Activated CD4-positive, alpha-beta memory T cell treated with anti-CD3 and anti-CD28 coated beads, Interleukin-2, amount 10 ng/mL, durations not matched to agents 7 days and 5 days (primary cell): Measurements from ENCODE around the gene SLC12A3. TPM values are rescaled to one million over a fixed set of nuclear protein-coding genes. Genes with fewer than 3 reads are reported as not detected.

ENCODE experiments used
- CTCF ChIA-PET: fragments of 350-600 bp; sonication (Branson Sonifier 250); formaldehyde crosslinking; loops from one replicate; lab custom pipeline; 2021; ENCODE audit warnings: antibody characterized with exemption, inconsistent platforms; lab: Charles Lee
- POLR2A ChIA-PET: fragments of 350-600 bp; sonication (Branson Sonifier 250); formaldehyde crosslinking; loops from one replicate; lab custom pipeline; 2021; ENCODE audit warnings: antibody characterized with exemption; lab: Charles Lee
- DNase-seq: peaks from one replicate; pipeline ENCODE4 v3.0.0-alpha.2; 2020
- H3K27ac Mint-ChIP-seq: one replicate; pipeline ENCODE4 v1.8.0; 2021; ENCODE audit warnings: mild to moderate bottlenecking, mixed read lengths
- H3K27me3 Mint-ChIP-seq: one replicate; pipeline ENCODE4 v1.8.0; 2021; ENCODE audit warnings: mixed read lengths
- H3K36me3 Mint-ChIP-seq: one replicate; pipeline ENCODE4 v1.8.0; 2021; ENCODE audit warnings: low read depth, mixed read lengths
- H3K4me1 Mint-ChIP-seq: one replicate; pipeline ENCODE4 v1.8.0; 2021; ENCODE audit warnings: mixed read lengths
- H3K4me3 Mint-ChIP-seq: one replicate; pipeline ENCODE4 v1.8.0; 2021; ENCODE audit warnings: mild to moderate bottlenecking, mixed read lengths
- H3K9me3 Mint-ChIP-seq: one replicate; pipeline ENCODE4 v1.8.0; 2021; ENCODE audit warnings: mixed read lengths
- total RNA-seq, 2 experiments: library from RNA; stranded (reverse); gene quantifications; one replicate each; pipeline ENCODE4 v1.2.3, GENCODE V29; 2021

The SLC12A3 gene
- total RNA-seq, 2 experiments from 2014 or later, result not detected

- peaks cover 32% of the 10 kb centered on the region for H3K36me3 Mint-ChIP-seq
- H3K4me1 Mint-ChIP-seq, result peaks cover 7% of the 10 kb centered on the region
- no peaks in the 10 kb centered on the region for H3K9me3 Mint-ChIP-seq
- H3K27me3 Mint-ChIP-seq, result no peaks in the 10 kb centered on the region
- H3K27ac Mint-ChIP-seq, result no peak overlapping the region
- no peak overlapping the region for H3K4me3 Mint-ChIP-seq
- CTCF ChIA-PET, result no interaction called here
- no peak for DNase-seq
- POLR2A ChIA-PET, result interaction anchor here (0.6 to 1.2 kb wide), 2 partner anchors 10 to 32 kb away, joined by 3 to 4 read pairs; no protein-coding TSS in a partner anchor
These were observed 28.4 kb upstream of the SLC12A3 start for GRCh38 chr16:56836410-56837230.

- ChIA-PET POLR2A (interaction anchor here (0.9 kb wide), 2 partner anchors 23 to 94 kb away, joined by 3 read pairs; no protein-coding TSS in a partner anchor), CTCF (interaction anchor here (0.5 to 0.6 kb wide), 2 partner anchors 44 to 1130 kb away, joined by 3 to 5 read pairs; no protein-coding TSS in a partner anchor)
- Mint-ChIP-seq H3K36me3 (peaks cover 28% of the 10 kb centered on the region), H3K4me1 (no peaks in the 10 kb centered on the region), H3K9me3 (no peaks in the 10 kb centered on the region), H3K27me3 (no peaks in the 10 kb centered on the region), H3K27ac (no peak overlapping the region), H3K4me3 (no peak overlapping the region)
- no peak for DNase-seq
These were observed 26.2 kb upstream of the SLC12A3 start for GRCh38 chr16:56838622-56839337.

- Mint-ChIP-seq H3K4me3 (no peak overlapping the region), H3K4me1 (no peaks in the 10 kb centered on the region), H3K36me3 (peaks cover 27% of the 10 kb centered on the region), H3K27me3 (no peaks in the 10 kb centered on the region), H3K27ac (no peak overlapping the region), H3K9me3 (no peaks in the 10 kb centered on the region)
- POLR2A ChIA-PET, result no interaction called here
- CTCF ChIA-PET, result interaction anchor here (1.9 kb wide), 1 partner anchor 10 kb away, joined by 5 read pairs; no protein-coding TSS in a partner anchor
- DNase-seq, result no peak
These were observed 23.8 kb upstream of the SLC12A3 start for GRCh38 chr16:56841233-56841632.

- POLR2A ChIA-PET, result no interaction called here
- no peak for DNase-seq
- Mint-ChIP-seq H3K4me3 (no peak overlapping the region), H3K4me1 (no peaks in the 10 kb centered on the region), H3K27ac (no peak overlapping the region), H3K27me3 (no peaks in the 10 kb centered on the region), H3K9me3 (no peaks in the 10 kb centered on the region), H3K36me3 (peaks cover 28% of the 10 kb centered on the region)
- CTCF ChIA-PET, result interaction anchor here (1.9 kb wide), 1 partner anchor 10 kb away, joined by 5 read pairs; no protein-coding TSS in a partner anchor
These were observed 23.3 kb upstream of the SLC12A3 start for GRCh38 chr16:56841659-56842058.

DNA sequence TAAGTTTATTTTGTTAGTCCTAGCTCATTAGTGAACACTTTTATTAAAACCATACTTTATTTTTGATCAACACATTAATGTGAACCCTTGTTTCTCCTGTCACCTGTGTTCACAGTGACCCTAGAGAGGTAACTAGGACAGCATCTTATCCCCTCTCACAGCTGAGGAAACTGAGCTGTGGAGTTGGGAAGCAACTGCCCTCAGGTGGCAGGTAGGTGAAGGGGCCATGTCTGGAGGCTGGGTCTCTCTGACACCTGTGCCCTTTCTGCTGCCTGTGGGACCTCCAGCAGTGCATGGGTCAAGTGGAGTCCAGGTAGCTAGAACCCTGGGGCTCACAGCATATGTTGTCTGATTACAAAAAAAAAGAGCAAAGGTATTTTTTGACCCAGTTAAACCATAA, 22.9 kb upstream of the SLC12A3 start:
- DNase-seq, result no peak
- no peaks in the 10 kb centered on the region for H3K27me3 Mint-ChIP-seq
- H3K4me3 Mint-ChIP-seq, result no peak overlapping the region
- peaks cover 4% of the 10 kb centered on the region for H3K4me1 Mint-ChIP-seq
- peaks cover 30% of the 10 kb centered on the region for H3K36me3 Mint-ChIP-seq
- CTCF ChIA-PET, result interaction anchor here (1.0 to 1.9 kb wide), 2 partner anchors 9 to 11 kb away, joined by 3 to 5 read pairs; no protein-coding TSS in a partner anchor
- H3K27ac Mint-ChIP-seq, result no peak overlapping the region
- no peaks in the 10 kb centered on the region for H3K9me3 Mint-ChIP-seq
- POLR2A ChIA-PET, result interaction anchor here (1.2 kb wide), 1 partner anchor 17 kb away, joined by 3 read pairs; no protein-coding TSS in a partner anchor

- CTCF ChIA-PET, result no interaction called here
These were observed 21.0 kb upstream of the SLC12A3 start for GRCh38 chr16:56844056-56844455.

DNA sequence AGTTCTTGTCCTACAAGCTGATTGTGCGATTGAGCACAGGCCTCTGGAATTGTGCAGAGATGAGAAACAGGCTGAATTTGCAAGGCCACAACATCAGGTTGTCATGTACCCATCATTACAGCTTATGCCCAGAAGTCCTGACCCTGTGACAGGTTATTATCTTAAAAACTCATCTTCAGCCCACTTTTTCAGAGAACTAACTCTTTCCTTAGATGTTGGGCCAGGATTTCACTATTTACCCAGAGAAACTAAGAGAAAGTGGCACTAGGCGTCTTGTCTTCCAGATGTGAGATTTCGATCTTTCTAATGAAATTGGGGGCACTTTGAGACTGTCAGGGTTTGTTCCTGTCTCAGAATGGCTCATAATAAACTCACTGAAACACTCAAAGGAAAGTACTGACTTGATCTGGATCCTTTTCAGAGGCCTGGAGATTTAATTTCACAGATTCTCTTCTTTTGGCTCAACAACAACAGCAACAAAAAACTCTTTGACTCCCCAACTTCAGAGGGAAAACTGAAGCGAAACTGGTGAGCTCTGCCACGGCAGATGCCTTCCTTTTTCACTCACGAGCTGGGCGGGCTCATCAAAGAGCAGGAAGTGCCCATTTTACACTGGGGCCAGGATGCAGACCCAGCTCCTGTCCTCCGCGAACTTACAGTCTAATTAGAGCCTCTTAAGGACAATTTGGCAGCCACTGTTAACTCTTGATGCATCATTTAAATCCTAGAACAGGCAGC, 17.7 kb upstream of the SLC12A3 start:
- ChIA-PET CTCF (interaction anchor here (1.2 to 2.7 kb wide), 5 partner anchors 9 to 145 kb away, joined by 3 to 10 read pairs (median 3); partner anchors contain the start of gene SLC12A3), POLR2A (interaction anchor here (0.9 to 1.8 kb wide), 4 partner anchors 9 to 145 kb away, joined by 3 to 6 read pairs (median 5); no protein-coding TSS in a partner anchor)
- Mint-ChIP-seq H3K27ac (peak overlapping the region; percentile 71), H3K9me3 (no peaks in the 10 kb centered on the region), H3K4me3 (no peak overlapping the region), H3K27me3 (no peaks in the 10 kb centered on the region), H3K36me3 (peaks cover 23% of the 10 kb centered on the region), H3K4me1 (peaks cover 25% of the 10 kb centered on the region)
- peak; percentile 34 for DNase-seq

More at GRCh38 chr16:56844056-56844455, 21.0 kb upstream of the SLC12A3 start:
- POLR2A ChIA-PET, result no interaction called here
- H3K4me3 Mint-ChIP-seq, result no peak overlapping the region
- no peaks in the 10 kb centered on the region for H3K9me3 Mint-ChIP-seq
- DNase-seq, result no peak
- peaks cover 23% of the 10 kb centered on the region for H3K4me1 Mint-ChIP-seq
- no peak overlapping the region for H3K27ac Mint-ChIP-seq
- no peaks in the 10 kb centered on the region for H3K27me3 Mint-ChIP-seq
- H3K36me3 Mint-ChIP-seq, result peaks cover 30% of the 10 kb centered on the region

- Mint-ChIP-seq H3K4me3 (no peak overlapping the region), H3K9me3 (no peaks in the 10 kb centered on the region), H3K4me1 (peaks cover 25% of the 10 kb centered on the region), H3K36me3 (peaks cover 19% of the 10 kb centered on the region), H3K27me3 (no peaks in the 10 kb centered on the region), H3K27ac (peak overlapping the region; percentile 71)
- POLR2A ChIA-PET, result interaction anchor here (0.9 to 1.8 kb wide), 3 partner anchors 11 to 146 kb away, joined by 3 to 6 read pairs (median 5); no protein-coding TSS in a partner anchor
- DNase-seq, result no peak
- CTCF ChIA-PET, result interaction anchor here (1.2 to 2.7 kb wide), 5 partner anchors 8 to 146 kb away, joined by 3 to 10 read pairs (median 3); partner anchors contain the start of gene SLC12A3
These were observed 16.7 kb upstream of the SLC12A3 start for GRCh38 chr16:56848029-56848936.

DNA sequence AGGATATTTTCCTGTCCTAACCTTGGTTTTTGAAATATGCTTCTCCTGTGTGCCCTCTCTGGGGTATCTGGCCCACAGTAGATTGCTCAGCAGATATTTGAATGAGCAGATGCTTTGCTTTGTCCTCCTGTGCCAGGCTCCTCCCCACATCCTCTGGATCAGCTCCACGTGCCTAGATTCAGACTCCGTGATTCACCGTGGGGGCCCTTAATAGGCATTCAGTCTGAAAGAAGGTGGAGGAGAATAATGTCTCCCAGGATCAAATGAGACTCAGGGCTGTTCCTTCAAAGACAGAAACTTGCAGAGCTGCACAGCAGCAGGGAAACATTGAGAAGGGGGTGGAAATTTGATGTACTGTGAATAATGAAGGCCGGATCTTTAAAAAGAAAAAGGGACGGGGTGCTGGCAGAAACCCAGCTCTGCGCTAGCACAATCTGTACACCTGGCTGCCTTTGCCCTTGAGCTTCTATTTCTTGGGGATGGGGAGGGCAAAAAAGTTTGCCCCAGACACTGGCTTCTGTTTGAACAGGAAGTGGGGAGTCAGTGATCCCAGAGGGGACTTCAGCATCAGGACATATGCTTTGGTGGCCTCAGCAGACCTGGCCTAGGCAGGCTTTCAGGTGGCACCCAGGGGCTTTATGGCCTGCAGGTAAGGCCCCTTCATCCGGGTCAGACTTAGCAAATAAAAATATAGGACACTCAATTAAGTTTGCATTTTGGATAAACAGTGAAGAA, 15.9 kb upstream of the SLC12A3 start:
- Mint-ChIP-seq H3K36me3 (peaks cover 14% of the 10 kb centered on the region), H3K27ac (no peak overlapping the region), H3K27me3 (no peaks in the 10 kb centered on the region), H3K4me1 (peaks cover 25% of the 10 kb centered on the region), H3K9me3 (no peaks in the 10 kb centered on the region), H3K4me3 (no peak overlapping the region)
- CTCF ChIA-PET, result interaction anchor here (2.7 kb wide), 1 partner anchor 18 kb away, joined by 10 read pairs; no protein-coding TSS in a partner anchor
- POLR2A ChIA-PET, result interaction anchor here (1.8 kb wide), 1 partner anchor 10 kb away, joined by 6 read pairs; no protein-coding TSS in a partner anchor
- DNase-seq, result no peak

DNA sequence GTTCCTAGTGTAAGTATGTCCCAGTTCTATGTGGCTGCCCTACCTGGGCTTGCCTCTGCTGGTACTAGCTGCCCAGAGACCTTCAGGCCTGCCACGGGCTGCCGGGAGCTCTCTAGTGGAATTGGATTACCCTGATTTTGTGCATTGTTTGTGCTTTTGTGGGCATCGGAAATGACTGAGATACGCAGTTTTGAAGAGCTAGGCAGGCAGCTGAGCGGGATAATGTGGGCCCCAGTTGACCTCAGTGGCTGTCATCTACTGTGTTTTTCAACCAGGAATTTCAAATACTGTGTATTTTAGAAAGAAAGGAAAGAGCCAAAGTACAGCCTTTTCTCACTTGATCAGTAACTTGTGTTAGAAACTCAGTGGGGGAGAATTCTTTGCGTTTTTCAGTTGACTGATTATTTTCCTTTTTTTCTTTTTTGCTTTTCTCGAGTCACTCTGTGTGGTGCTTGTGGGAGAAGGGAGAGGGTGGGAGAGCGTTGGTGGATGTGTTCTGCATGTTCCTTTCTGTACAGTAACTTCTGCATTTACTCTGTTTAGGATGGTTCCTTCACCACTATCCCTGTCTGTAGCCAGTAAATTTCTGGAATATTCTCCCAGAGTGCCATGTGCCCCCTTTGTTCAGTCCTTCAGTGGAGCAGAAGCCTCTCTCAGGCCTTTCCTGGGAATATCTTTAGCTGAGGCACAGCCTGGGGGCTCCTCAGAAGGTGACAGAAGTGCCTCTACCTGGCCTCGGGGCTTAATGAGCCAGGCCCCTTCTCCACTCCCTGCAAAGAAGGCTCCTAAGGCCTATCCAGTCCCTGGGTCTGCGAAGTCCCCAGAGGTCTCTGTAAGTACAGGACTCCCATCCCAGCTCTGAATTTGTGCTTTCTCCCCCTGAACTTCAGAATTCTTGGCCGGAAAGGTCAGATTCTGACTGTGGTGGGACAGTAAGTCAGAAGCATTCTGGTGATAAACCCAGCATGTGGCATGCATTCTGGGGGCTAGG, 15.0 kb upstream of the SLC12A3 start:
- POLR2A ChIA-PET, result interaction anchor here (2.1 kb wide), 1 partner anchor 13 kb away, joined by 9 read pairs; no protein-coding TSS in a partner anchor
- no peak overlapping the region for H3K4me3 Mint-ChIP-seq
- H3K27me3 Mint-ChIP-seq, result no peaks in the 10 kb centered on the region
- DNase-seq, result no peak
- H3K27ac Mint-ChIP-seq, result no peak overlapping the region
- CTCF ChIA-PET, result interaction anchor here (1.0 to 2.3 kb wide), 3 partner anchors 10 to 16 kb away, joined by 3 to 10 read pairs (median 3); partner anchors contain the start of gene SLC12A3
- H3K4me1 Mint-ChIP-seq, result peaks cover 25% of the 10 kb centered on the region
- H3K36me3 Mint-ChIP-seq, result peaks cover 13% of the 10 kb centered on the region
- no peaks in the 10 kb centered on the region for H3K9me3 Mint-ChIP-seq
